K562 (cell line): ENCODE results near the gene SLC13A4.

Experiments
- CBX2 ChIP-seq: fragments of 200-600 bp; sonication (generic); IDR thresholded peaks from one replicate; pipeline ENCODE4 v1.6.1; 2012; ENCODE audit warnings: mild to moderate bottlenecking, low read length, inconsistent platforms; ENCODE audit not compliant: insufficient read depth, poor library complexity, severe bottlenecking
- POLR2A ChIP-seq: fragments of 450-650 bp; conservative IDR thresholded peaks from 2 replicates; pipeline ENCODE4 v1.6.1; 2016
- POLR2AphosphoS5 ChIP-seq: IDR thresholded peaks from 2 replicates; pipeline ENCODE4 v1.6.1; 2011; ENCODE audit warnings: mild to moderate bottlenecking, low read depth, low read length, moderate library complexity; ENCODE audit not compliant: control insufficient read depth, insufficient read depth

DNA sequence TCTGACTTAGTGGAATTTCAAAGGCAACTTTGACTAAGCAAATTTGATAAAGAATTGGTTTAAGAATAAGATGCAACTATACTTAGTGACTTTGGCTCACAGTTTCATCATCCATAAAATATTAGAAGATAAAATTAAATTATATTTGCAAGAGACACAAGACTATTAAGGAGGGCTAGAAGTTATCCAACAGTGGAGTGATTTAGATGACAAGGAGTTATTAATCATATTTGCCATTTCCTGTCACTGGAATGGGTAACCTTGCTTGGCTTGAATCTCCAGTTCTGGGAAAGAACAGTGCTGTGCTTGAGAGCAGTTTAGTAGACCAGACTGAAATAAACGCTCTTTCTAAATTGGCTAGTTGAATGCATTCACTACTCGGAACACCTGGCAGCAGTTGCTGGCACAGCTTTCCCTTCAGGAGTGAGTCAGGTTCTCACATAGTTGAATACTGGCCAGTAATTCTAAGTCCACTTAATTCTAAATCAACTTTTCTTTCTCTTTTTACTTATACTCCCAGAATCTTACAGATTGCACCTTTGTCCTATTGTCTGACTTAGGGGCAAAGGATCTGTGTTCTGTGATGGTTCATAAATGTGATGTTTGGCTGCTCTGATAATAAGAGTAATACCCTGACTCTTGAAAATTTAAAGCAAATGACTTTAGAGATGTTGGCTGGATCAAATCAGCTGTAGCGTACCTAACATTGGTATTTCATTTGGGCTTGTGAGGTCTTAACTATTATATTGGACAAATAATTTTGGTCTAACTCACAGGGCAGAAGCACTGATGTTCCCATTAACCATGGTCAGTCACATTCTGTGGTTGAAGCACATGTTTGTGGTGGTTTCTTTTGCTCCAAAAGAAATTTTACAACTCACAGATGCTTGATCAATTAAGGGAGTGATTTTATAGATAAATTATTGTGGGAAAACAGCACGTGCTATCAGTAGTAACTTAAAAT lies 49.1 kb downstream of the SLC13A4 start:
- TF ChIP-seq POLR2AphosphoS5 (no peak), POLR2A (no peak), CBX2 (no peak)
